Measurements from ENCODE around the gene TVP23A.

The TVP23A gene

DNA sequence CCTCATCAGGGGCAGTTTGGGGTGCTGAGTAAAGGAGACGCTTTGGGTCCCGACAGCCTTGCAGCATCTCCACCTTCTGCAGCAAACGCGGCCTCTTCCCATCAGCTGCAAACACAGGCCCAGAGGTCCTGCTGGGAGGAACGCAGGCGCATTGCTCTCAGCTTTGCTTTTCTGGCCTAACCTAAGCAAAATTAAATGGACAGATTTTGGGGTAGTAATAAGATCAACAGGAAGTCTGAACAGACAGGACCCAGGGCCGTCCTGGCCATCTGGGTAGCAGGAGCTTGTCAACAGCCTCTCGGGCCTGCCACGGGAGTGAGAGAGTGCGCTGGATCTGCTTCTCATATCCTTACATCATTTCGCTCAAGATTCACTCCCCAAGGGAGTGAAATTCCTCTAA lies 67.8 kb downstream of the TVP23A start:
- Mint-ChIP-seq H3K4me1 (peaks cover 5% of the 10 kb centered on the region), H3K9me3 (no peaks in the 10 kb centered on the region)
- TF ChIP-seq, protein P1, sequence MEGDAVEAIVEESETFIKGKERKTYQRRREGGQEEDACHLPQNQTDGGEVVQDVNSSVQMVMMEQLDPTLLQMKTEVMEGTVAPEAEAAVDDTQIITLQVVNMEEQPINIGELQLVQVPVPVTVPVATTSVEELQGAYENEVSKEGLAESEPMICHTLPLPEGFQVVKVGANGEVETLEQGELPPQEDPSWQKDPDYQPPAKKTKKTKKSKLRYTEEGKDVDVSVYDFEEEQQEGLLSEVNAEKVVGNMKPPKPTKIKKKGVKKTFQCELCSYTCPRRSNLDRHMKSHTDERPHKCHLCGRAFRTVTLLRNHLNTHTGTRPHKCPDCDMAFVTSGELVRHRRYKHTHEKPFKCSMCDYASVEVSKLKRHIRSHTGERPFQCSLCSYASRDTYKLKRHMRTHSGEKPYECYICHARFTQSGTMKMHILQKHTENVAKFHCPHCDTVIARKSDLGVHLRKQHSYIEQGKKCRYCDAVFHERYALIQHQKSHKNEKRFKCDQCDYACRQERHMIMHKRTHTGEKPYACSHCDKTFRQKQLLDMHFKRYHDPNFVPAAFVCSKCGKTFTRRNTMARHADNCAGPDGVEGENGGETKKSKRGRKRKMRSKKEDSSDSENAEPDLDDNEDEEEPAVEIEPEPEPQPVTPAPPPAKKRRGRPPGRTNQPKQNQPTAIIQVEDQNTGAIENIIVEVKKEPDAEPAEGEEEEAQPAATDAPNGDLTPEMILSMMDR (IDR thresholded peaks at IDR 0.05; ENCODE audit: unreplicated experiment in 3 of 3), result no peak

GRCh38 chr16:10745841-10746240 lies 72.8 kb downstream of the TVP23A start:
- Mint-ChIP-seq H3K9me3 (no peaks in the 10 kb centered on the region), H3K4me3 (peak overlapping the region; percentile 33 to 65 (median 53))

More for the DNA sequence above, 67.8 kb downstream of the TVP23A start:
- H3K27ac Mint-ChIP-seq, result no peak overlapping the region
- H3K36me3 Mint-ChIP-seq (ENCODE audit: low read depth), result peaks cover 53% of the 10 kb centered on the region
- H3K4me3 Mint-ChIP-seq, result no peak overlapping the region
- H3K27me3 Mint-ChIP-seq (ENCODE audit: low read depth), result no peaks in the 10 kb centered on the region

GRCh38 chr16:10744370-10745030 lies 74.1 kb downstream of the TVP23A start:
- TF ChIP-seq, protein P1 (IDR thresholded peaks at IDR 0.05; ENCODE audit: unreplicated experiment in 3 of 3), result no peak
- Mint-ChIP-seq H3K27me3 (ENCODE audit: low read depth) (peaks cover 3% of the 10 kb centered on the region), H3K36me3 (ENCODE audit: low read depth) (peaks cover 16% of the 10 kb centered on the region), H3K27ac (peak overlapping the region; percentile 99 to 100 (median 99)), H3K9me3 (no peaks in the 10 kb centered on the region), H3K4me1 (peaks cover 41% of the 10 kb centered on the region), H3K4me3 (peak overlapping the region; percentile 86 to 91 (median 88))

More at GRCh38 chr16:10745841-10746240, 72.8 kb downstream of the TVP23A start:
- H3K27me3 Mint-ChIP-seq (ENCODE audit: low read depth), result no peaks in the 10 kb centered on the region
- H3K36me3 Mint-ChIP-seq (ENCODE audit: low read depth), result peaks cover 18% of the 10 kb centered on the region
- TF ChIP-seq, protein P1 (IDR thresholded peaks at IDR 0.05; ENCODE audit: unreplicated experiment in 3 of 3), result no peak
- H3K27ac Mint-ChIP-seq, result peak overlapping the region; percentile 81 to 86 (median 83)
- H3K4me1 Mint-ChIP-seq, result peaks cover 39% of the 10 kb centered on the region

DNA sequence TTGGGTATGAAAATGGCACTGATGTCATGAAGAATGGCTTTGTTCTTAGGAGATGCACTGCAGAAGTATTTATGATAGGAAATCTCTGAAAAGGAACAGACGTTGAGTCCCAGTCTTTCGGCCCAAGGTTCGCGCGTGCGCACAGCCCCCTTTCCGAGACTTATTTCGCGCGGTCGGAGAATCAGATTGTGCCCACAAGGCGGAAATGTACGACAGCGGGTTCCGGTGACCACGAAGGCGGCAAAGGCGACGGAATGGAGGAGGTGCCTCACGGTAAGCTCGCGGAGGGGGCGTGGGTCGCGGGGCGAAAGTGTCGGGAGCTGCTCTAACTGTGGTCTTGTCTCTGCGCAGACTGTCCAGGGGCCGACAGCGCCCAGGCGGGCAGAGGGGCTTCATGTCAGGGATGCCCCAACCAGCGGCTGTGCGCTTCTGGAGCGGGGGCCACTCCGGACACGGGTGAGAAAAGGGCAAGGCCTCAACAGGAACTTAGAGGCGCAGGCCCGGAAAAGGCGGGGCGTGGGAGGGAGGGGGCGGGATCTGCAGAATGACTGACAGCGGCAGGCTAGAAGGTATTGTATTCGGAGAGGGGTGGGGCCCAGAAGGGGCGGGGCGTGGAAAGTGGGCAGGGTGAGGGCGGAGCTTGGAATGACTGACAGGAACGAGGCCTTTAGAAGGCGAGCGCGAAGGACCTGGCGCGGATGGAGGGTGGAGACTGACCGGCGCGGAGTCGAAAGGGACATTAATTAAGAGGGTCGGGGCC lies 74.8 kb downstream of the TVP23A start, which contains the start of gene NUBP1:
Gene NUBP1 (plus strand): TSS at position 233 of the 760 bp plus-strand sequence. CDS start 22 bp downstream, at position 255.
- H3K27me3 Mint-ChIP-seq (ENCODE audit: low read depth), result peaks cover 3% of the 10 kb centered on the region
- TF ChIP-seq, protein P1 (IDR thresholded peaks at IDR 0.05; ENCODE audit: unreplicated experiment in 3 of 3), result no peak
- no peaks in the 10 kb centered on the region for H3K9me3 Mint-ChIP-seq
- H3K36me3 Mint-ChIP-seq (ENCODE audit: low read depth), result peaks cover 13% of the 10 kb centered on the region
- H3K4me1 Mint-ChIP-seq, result peaks cover 41% of the 10 kb centered on the region
- H3K27ac Mint-ChIP-seq, result peak within 1 kb of the TSS; percentile 99 to 100 (median 99)
- H3K4me3 Mint-ChIP-seq, result peak within 1 kb of the TSS; percentile 86 to 91 (median 88)

GRCh38 chr16:10743227-10743609 lies 75.4 kb downstream of the TVP23A start:
- Mint-ChIP-seq H3K4me1 (peaks cover 41% of the 10 kb centered on the region), H3K36me3 (ENCODE audit: low read depth) (peaks cover 8% of the 10 kb centered on the region), H3K9me3 (no peaks in the 10 kb centered on the region), H3K27ac (peak overlapping the region; percentile 99 to 100 (median 99)), H3K27me3 (ENCODE audit: low read depth) (peaks cover 3% of the 10 kb centered on the region), H3K4me3 (peak overlapping the region; percentile 86 to 91 (median 88))
- TF ChIP-seq, protein P1 (IDR thresholded peaks at IDR 0.05; ENCODE audit: unreplicated experiment in 3 of 3), result no peak

Data from nephron (organoid).